Measurements from ENCODE around the gene DOCK9. TPM values are rescaled to one million over a fixed set of nuclear protein-coding genes. Genes with fewer than 3 reads are reported as not detected.

DOCK9 gene
- total RNA-seq, 6 experiments from 2014 or later: 21.8 to 30.5 (median 25.5) TPM

DNA sequence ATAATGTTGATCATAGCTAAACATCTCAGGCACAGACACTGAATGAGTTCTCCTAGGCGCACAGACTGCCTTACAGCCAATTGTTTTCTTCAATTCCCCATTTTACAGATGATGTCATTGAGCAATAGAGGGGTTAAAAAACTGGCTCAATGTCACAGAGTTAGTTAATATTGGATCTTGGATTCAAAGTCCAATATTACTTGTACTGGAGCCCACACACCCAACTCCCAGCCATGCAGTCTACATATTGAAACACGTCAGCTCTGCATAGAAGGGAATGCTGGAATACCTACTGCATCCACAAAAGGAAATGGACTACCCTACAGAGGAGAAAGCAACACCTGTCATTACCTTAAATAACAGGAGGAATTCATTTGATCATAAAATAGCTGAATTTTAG lies 149.2 kb downstream of the DOCK9 start:
- Mint-ChIP-seq H3K9me3 (no peaks in the 10 kb centered on the region), H3K4me1 (ENCODE audit: low read depth) (peaks cover 15% of the 10 kb centered on the region), H3K27me3 (ENCODE audit: insufficient read depth) (peaks cover 3% of the 10 kb centered on the region; the same call in 1 of the 2 replicates), H3K36me3 (ENCODE audit: low read depth) (peaks cover 14% of the 10 kb centered on the region; the same call in 1 of the 2 replicates), H3K27ac (no peak overlapping the region), H3K4me3 (no peak overlapping the region)
- TF ChIP-seq, protein P1, sequence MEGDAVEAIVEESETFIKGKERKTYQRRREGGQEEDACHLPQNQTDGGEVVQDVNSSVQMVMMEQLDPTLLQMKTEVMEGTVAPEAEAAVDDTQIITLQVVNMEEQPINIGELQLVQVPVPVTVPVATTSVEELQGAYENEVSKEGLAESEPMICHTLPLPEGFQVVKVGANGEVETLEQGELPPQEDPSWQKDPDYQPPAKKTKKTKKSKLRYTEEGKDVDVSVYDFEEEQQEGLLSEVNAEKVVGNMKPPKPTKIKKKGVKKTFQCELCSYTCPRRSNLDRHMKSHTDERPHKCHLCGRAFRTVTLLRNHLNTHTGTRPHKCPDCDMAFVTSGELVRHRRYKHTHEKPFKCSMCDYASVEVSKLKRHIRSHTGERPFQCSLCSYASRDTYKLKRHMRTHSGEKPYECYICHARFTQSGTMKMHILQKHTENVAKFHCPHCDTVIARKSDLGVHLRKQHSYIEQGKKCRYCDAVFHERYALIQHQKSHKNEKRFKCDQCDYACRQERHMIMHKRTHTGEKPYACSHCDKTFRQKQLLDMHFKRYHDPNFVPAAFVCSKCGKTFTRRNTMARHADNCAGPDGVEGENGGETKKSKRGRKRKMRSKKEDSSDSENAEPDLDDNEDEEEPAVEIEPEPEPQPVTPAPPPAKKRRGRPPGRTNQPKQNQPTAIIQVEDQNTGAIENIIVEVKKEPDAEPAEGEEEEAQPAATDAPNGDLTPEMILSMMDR (IDR thresholded peaks at IDR 0.05): no peak
- DNase-seq: no peak

DNA sequence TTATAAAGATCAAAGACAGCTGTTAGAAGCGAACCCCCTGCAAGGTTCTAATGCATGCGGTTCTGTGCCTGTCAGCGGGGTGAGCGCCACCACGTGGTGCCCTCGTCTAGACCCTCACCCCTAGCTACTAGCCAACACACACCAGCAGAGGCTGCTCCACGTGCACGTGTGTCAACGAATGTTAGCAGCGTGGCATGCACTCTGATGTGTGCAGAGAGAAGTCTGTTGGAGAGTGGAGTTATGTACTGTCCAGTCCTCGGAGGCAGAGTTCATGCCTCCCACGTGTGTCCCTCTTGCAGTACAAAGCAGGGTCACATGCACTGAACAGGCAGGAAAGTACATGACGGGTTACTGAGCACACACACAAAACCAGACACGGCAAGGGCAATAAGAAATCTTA lies 150.4 kb downstream of the DOCK9 start:
- Mint-ChIP-seq H3K4me1 (ENCODE audit: low read depth) (peaks cover 16% of the 10 kb centered on the region), H3K27ac (no peak overlapping the region), H3K9me3 (no peaks in the 10 kb centered on the region), H3K4me3 (no peak overlapping the region), H3K27me3 (ENCODE audit: insufficient read depth) (peaks cover 3% of the 10 kb centered on the region; the same call in 1 of the 2 replicates), H3K36me3 (ENCODE audit: low read depth) (peaks cover 5% of the 10 kb centered on the region; the same call in 1 of the 2 replicates)
- DNase-seq: no peak
- TF ChIP-seq, protein P1 (IDR thresholded peaks at IDR 0.05): no peak

DNA sequence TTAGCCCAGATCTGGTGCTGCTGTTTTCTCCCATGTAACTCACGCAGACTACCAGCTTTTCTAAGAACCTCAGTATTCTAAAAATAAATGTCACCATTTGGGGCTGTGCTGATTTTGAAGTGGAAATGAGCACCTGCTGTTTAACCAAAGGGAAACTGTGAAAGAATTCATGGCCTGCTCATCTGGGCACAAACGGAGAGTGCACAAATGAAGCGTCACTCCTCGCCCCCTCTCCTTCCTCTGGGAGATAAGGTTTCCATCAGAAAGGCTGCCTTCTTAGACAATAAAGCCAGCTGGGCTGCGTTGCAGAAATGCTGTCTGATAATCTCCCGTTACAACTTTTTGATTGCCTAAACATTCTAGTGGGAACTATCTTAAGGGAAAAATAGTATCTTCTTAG lies 151.7 kb downstream of the DOCK9 start:
- TF ChIP-seq, protein P1 (IDR thresholded peaks at IDR 0.05): no peak
- Mint-ChIP-seq H3K9me3 (no peaks in the 10 kb centered on the region), H3K36me3 (ENCODE audit: low read depth) (peaks cover 15% of the 10 kb centered on the region; the same call in 1 of the 2 replicates), H3K4me1 (ENCODE audit: low read depth) (peaks cover 29% of the 10 kb centered on the region), H3K27ac (no peak overlapping the region), H3K27me3 (ENCODE audit: insufficient read depth) (peaks cover 3% of the 10 kb centered on the region; the same call in 1 of the 2 replicates), H3K4me3 (no peak overlapping the region)
- no peak for DNase-seq

DNA sequence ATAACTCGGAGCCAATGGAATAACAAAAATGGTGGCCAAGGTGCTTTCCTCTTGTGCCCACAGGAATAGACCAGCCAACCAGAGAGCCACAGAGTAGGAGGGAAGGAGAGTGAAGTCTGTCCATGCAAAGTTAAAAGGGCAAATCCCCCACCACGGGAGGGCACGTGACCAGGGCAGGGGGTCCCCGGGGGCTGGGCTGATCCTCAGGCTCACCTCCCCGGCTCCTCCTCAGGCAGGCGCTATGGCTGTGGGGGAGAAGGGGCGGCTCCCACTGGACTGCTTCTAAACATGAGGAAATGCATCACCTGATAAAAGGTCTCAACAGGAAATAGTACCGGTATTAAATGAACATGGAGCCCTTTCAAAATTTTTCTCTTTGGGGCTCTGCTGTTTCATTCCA lies 152.2 kb downstream of the DOCK9 start:
- H3K9me3 Mint-ChIP-seq: no peaks in the 10 kb centered on the region
- H3K4me1 Mint-ChIP-seq (ENCODE audit: low read depth): peaks cover 30% of the 10 kb centered on the region
- no peak overlapping the region for H3K27ac Mint-ChIP-seq
- no peak overlapping the region for H3K4me3 Mint-ChIP-seq
- DNase-seq: no peak
- H3K27me3 Mint-ChIP-seq (ENCODE audit: insufficient read depth): peaks cover 3% of the 10 kb centered on the region; the same call in 1 of the 2 replicates
- TF ChIP-seq, protein P1 (IDR thresholded peaks at IDR 0.05): no peak
- peaks cover 15% of the 10 kb centered on the region; the same call in 1 of the 2 replicates for H3K36me3 Mint-ChIP-seq (ENCODE audit: low read depth)

DNA sequence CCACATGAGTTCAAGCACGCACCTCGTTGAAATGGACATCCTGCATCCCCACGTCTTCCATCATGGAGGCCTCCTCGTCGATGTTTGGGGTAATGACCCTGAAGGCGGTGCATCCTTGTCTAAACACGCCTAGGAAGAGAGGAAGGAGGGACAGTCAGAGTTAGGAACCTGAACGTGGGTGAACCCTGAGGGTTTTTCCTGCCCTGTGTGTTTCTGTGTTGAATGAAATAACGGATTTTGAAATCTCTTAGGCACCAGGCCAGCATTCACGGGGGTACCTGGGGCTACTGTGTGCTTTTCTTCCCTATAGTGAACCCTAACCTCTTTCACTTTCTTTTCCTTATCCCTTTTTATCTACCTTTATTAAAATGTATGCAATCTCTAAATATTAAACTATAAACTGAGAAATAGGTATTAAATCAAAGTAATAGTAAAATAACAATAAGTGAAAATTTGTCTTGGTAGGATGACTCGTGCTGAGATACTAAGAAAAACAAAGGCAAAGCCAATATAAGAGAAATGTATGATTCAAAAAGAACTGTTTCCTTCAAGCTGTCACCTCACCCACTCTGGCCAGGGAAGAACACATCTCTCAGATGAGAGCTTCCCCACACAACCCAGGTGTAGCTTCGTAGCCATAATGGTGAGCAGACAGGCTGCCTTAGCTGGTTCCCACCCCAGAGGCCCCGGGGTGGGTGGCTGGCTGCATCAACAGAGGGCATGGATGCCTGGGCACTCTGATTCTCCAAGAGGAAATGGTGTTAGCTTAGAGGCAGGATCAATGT lies 153.3 kb downstream of the DOCK9 start:
- H3K27ac Mint-ChIP-seq: no peak overlapping the region
- no peak overlapping the region for H3K4me3 Mint-ChIP-seq
- DNase-seq: no peak
- H3K9me3 Mint-ChIP-seq: no peaks in the 10 kb centered on the region
- peaks cover 3% of the 10 kb centered on the region; the same call in 1 of the 2 replicates for H3K27me3 Mint-ChIP-seq (ENCODE audit: insufficient read depth)
- TF ChIP-seq, protein P1 (IDR thresholded peaks at IDR 0.05): no peak
- H3K36me3 Mint-ChIP-seq (ENCODE audit: low read depth): 0 out of 2 replicates have a peak, but pooled peaks cover 10% of the 10 kb centered on the region
- peaks cover 30% of the 10 kb centered on the region for H3K4me1 Mint-ChIP-seq (ENCODE audit: low read depth)

All from HFFc6 (cell line).